AG20443 (cell line): Measurements from ENCODE around the gene KMT5C.

Source experiments
- DNase-seq: peaks from one replicate; pipeline ENCODE4 v3.0.0; 2012; ENCODE audit warnings: low spot score, mixed read lengths

Gene KMT5C

DNA sequence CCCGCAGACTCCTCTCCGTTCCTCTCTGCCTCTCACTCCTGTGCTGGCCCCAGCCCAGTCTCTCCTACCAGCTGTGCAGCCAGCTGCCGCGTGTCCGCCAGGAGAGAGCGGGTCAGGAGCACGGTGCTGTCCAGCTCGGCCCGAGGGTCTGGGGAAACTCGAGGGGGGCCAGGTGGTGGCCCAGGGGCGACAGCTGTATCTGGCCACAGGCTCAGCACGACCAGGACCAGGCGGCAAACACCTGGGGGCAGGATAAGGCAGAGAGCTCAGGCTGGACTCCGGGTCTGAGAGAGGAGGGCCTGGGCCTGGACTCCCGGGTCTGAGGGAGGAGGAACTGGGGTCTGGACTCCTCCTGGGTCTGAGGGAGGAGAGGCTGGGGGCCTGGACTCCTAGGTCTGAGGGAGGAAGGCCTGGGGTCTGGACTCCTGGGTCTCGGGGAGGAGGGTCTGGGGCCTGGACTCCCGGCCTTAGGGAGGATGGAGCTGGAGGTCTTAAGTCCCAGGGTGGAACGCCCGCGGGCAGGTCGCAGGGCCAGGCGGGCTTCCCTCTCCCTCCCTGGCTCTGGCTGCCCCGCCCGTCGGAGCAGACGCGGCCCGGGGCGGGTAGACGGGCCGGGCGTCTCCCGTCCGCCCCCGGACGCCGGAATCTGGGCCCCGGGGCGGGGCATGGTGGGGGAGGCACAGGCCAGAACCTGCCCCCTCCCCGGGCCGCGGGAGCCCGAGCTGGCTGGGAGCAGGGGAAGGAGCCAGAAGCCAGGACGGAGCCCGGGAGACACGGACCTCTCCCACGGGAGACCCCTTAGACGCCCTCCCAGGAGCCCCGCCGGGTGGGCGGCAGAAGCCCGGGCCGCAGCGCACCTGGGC, 29.3 kb downstream of the KMT5C start:
- DNase-seq, result peak; percentile 94

DNA sequence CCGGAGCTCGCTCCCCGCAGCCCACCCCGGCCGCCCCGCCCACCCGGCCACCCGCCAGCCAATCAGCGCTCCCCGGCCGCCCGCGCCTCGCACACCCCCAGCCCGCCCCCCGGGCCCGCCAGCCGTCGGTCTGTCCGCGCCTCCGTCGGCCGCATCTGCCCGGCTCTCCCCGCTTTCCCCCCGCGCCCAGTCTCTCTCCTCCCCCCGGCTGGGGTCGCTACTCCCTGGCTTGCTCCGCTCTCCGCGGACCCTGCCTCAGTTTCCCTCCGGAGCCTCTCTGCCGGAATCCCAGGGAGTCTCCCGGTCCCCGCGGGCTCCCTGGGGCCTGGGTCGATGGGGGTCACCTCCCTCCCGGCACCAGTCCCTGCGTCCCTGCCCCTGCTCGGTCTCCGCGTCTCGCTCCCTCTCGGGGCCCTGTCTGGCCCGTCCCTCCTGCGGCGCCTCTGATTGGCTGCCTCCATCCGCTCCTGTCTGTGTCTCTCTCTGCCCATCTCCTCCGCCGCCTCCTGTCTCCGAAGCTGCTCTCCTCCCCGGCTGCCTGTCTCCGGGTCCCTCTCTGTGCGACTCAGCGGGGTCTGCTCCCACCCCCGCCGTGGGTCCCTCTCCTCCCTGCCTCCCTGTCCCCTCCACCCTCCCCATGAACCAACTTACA, 30.1 kb downstream of the KMT5C start:
- peak; percentile 94 for DNase-seq

DNA sequence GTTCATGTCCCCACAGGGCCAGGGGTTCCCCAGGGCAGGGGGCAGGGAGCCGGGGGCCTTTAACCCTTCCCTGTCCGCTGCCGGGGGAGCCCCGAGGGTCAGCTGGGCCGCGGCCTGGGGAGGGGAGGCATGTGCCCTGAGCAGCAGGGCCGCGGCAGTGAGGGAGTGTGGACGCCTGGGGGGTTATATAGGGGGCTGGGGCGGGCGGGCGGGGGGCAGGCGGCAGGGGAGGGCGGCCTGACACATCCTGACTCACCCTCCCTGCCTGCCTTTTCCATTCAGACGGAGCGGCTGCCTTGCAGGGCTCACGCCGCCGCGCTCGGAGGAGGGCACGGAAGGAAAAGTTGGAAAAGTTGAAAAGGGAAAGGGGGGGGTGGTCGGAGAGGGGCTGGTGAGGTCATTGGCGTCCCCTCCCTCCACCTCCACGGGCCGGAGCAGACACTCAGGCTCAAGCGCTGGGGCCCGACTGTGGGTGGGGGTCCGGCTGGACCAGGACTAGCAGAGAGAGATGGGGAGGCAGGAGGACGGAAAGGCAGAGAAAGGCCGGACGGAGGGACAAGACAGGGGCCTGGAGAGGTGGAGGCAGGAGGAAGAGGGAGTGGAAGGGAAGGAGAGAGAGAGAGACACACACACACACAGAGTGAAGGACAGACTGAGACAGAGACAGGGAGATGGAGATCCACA, 30.8 kb downstream of the KMT5C start, which contains the start of gene IL11:
Gene IL11 (minus strand): TSS at position 159 of the 684 bp plus-strand sequence. CDS start 153 bp downstream, at position 6.
- peak; percentile 87 for DNase-seq

DNA sequence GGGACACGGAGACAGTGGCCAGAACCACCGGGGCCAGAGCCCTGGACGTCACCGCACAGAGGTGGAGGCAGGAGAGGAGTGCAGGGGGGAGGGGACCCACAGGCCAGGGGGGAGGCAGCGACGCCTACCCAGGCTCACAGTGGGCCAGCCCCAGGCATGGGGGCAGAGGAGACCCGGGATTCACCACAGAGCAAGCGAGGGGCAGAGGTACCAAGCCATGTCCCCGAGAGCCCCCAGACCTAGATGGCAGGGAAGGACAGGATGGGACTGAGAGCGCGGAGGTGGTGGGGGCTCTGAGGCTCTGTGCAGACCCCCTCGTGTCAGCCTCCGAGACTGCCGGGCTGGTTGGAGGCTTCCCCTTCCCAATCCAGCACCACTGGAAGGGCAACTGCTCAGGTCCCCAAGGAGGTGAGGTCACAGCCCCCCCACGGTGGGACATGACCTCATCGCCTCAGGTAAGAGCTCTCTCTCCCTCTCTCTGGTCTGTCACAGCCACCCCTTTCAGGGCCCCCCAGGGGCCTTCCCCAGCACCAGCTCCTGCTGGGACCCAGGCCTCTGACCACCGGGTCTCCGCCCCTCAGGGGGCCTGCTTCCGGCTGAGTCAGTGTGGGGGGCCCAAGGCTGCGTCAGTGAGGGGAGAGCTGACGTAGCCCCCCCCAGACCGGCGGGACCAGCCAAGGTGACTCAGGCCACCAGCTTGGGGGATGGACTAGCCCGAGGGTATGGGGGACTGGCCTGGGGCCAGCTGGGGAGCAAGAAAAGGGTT, 32.8 kb downstream of the KMT5C start:
- peak; percentile 61 for DNase-seq

DNA sequence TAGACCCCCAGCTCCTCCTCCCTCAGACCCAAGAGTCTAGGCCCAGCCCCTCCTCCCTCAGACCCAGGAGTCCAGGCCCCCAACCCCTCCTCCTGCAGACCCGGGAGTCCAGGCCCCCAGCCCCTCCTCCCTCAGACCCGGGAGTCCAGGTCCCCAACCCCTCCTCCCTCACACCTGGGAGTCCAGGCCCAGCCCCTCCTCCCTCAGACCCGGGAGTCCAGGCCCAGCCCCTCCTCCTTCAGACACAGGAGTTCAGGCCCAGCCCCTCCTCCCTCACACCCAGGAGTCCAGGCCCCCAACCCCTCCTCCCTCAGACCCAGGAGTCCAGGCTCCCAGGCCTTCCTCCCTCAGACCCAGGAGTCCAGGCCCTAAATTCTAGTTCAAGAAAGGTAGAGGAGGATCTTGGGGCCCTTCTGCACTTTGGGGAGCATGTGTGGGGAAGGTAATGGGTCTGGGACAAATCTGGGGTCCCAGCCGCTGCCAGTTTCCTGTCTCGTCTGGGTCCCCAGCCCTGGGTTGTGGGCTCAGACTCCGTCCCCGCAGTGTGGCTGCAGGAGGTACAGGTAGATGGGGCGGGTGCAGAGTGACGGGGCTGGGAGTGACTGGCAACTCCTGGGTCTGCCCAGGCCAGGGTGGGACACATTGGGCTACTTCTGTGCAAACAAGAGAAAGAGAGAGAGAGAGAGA, 33.8 kb downstream of the KMT5C start:
- no peak for DNase-seq

DNA sequence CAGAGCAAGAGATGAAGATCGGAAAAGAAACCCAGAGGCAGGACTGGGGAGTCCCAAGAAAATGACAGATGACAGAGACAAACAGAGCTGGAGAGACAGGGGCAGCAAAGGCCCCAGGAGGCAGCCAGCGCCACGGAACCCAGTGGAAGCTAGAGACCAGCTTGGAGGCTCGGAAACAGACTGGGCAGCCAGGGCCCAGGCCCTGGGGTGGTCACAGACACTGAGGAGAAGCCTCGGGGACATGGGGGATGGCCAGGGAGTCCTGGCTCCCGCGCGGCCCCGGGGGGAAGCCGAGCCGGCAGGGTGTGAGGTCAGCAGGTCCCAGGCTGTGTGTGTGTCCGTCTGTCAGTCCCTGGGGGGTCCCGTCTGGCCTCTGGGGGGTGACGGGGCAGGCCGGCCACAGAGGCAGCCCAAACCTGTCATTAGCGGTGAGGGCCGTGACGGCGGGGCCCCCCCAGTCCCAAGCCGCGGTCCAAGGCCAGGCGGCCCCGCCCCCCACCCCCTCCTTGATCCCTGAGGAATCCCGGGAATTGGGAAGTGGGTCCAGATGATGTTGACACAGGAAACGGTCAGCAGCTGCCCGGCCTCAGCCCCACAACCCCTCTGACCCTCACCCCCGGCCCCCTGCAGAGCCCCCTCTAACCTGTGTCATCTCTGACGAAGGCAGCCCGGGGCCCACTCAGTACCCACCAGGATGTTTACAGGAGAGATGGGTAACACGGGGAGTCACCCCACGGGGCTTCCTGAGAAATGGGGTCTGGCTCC, 34.5 kb downstream of the KMT5C start:
- peak; percentile 64 for DNase-seq

DNA sequence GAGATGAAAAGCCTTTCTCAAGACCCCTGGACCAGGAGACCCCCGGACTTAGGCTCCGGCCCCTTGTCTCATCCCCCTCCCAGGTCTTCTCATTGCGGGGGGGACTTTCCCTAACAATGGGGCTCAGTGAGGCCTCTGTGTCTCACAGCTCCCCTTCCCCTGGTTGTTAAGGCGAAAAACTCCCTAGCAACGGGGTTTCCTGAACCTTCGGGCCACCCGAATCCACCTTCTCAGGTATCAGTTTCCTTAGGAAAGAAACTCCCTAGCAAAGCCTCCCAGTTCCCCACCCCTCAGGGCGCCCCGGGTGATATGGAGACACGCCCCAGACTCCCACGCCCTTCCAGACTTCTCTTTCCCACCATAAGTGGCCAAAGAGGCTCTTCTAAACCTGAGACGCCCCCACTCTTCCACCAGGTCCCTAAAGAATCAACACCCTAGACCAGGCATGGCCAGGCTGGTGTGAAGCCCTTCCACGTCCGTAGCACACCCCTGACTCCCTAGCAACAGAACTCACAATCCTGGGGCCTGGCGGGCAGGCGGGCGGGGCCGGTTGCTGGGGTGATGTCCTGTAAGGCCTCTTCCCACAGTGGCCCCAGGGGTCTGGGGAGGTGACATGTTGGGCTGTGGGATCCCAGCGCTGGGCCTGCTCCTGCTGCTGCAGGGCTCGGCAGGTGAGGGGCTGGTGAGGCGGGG, 36.7 kb downstream of the KMT5C start, which contains the start of gene TMEM190:
Gene TMEM190 (plus strand): TSS at position 586 of the 693 bp plus-strand sequence. CDS start 28 bp downstream, at position 614.
- no peak for DNase-seq

DNA sequence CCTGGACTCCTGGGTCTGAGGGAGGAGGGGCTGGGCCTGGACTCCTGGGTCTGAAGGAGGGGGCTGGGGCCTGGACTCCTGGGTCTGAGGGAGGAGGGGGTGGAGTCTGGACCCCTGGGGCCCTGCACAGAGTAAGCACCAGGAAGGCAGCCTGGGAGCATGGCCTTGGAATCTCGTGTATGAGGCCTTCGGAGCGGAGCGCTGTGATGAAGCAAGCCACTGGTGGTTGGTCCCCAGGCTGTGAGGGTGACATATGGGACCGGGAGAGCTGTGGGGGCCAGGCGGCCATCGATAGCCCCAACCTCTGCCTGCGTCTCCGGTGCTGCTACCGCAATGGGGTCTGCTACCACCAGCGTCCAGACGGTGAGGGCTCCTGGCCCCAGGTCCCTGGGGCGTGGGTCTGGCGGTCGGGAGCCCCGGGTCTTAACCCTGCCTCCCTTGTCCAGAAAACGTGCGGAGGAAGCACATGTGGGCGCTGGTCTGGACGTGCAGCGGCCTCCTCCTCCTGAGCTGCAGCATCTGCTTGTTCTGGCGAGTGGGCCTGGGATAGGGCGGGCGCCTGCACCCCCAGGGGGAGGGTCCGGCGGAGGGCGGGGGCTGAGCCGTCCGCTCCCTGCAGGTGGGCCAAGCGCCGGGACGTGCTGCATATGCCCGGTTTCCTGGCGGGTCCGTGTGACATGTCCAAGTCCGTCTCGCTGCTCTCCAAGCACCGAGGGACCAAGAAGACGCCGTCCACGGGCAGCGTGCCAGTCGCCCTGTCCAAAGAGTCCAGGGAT, 37.9 kb downstream of the KMT5C start:
- DNase-seq, result no peak

DNA sequence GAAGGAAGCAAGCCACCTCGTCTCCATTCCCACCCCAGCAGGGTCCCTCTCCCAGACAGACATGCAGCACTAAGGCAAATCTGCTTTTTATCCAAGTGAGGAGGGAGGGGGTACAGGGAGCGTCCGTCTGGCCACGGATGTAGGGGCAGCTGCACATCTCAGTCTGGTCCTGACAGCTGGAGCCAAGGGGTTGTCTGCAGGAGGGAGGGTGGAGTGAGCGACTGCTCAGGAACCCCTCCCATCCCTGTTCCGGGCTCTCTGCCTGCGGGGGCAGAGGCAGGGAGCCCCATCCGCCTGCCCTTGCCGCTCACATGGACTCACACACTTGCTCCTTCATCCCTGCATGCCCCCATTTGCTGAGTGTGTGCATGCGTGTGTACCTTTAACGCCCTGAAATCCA, 39.5 kb downstream of the KMT5C start:
- DNase-seq, result no peak

DNA sequence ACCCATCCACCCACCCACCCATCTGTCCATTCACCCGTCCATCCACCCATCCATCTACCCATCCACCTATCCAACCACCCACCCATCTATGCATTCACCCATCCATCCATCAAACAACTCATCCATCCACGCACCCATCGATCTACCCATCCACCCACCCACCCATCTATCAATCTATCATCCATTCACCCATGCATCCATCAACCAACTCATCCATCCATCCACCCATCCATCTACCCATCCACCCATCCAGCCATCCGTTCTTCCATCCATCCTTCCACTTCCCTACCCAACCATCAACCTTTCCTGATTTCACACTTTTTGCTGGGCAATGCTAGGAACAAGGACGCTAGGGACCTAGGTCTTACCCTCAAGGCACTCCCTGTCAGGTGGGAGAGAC, 42.3 kb downstream of the KMT5C start:
- no peak for DNase-seq

DNA sequence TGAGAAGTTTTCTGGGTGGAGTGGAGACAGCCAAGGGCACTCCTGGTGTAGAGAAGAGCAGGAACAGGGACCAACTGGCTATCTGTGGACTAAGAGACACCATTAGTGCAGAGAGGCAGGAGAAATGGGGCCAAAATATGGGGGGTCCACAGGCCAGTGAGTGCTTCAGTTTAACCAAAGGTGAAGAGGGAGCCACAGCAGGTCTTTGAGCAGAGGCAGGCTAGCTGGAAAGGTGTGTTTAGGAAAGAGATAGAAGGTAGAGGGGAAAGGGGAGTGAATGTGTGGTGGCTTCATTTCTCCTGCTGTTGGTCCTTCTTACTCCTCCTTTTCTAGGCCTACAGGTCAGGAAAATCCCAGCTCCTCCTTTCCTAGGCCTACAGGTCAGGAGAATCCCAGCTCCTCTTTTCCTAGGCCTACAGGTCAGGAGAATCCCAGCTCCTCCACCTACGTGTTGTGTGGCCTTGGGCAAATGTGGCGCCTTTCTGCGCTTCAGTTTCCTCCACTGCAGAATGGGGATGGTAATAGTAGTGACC, 42.9 kb downstream of the KMT5C start:
- no peak for DNase-seq

DNA sequence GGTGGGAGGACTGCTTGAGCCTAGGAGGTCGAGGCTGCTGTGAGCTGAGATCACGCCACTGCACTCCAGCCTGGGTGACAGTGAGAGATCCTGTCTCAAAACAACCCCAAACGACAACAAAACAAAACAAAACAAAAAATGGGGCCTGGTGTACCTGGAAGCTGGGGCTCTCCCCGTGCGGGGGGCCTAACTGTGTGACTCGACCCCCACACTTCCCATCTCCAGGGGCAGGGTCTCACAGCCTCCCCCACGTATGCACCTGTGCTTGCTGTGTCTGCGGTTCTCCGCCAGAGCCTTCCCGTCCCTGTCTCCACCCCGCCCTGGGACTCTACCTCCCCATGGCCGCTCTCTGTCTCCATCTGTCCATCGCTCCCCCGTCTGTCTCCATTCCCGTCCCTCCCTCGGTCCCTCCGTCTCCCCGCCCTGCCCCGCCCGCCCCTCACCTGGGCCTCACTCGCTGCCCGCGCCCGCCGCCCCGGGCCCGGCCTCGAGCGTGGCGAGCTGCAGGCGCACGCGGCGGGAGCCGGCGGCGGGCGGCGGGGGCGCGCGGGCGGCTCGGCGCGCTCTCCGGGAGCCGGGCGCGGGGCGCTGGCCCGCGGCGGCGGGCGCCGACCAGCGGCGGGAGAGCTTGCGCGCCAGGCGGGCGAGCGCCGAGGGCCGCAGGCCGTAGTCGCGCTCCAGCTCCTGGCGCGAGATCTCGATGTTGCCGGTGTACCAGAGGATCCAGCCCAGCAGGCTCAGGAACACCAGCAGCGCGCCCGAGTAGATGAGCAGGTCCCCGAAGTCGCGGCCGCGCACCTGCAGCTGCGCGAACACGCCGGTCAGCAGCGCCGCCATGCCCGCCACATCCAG, 43.8 kb downstream of the KMT5C start:
- peak; percentile 84 for DNase-seq

DNA sequence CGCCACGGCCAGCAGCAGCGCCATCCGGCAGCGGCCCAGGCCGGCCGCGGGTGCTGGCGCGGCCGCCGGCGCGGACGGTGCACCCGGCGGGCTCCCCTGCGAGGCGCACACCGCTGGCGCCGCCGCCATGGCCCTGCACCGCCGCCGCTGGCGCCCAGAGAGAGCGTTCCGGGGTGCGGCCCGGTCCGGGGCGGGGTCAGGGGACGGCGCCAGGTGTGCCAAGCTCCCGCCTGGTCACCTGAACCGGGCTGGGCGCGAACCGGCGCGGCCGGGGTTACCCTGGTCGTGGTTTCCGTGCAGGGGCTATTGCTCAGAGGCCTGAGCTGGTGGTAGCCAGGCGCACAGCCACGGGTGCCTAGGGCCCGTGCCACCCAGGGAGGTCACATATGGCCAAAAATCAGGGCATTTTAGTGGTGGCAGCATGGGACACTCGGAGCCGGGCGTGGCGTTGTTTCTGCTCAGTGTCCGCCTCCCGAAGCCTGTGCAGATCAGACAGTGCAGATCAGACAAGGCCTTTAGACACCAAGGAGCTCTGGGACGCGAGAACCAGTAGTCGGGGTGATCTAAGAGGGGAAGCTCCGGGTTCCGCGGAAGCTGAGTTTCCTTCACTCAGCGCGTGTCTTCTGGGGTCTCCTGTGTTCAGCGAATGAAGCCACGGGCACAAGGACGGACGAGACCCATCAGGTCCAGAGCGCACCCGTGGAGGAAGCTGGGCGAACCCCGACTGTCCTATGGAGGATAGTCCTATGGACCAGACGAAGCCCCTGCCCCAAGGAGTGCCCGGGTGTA, 44.6 kb downstream of the KMT5C start, which contains the start of gene TMEM238:
Gene TMEM238 (minus strand): TSS at position 162 of the 789 bp plus-strand sequence. CDS start 33 bp downstream, at position 129.
- no peak for DNase-seq

DNA sequence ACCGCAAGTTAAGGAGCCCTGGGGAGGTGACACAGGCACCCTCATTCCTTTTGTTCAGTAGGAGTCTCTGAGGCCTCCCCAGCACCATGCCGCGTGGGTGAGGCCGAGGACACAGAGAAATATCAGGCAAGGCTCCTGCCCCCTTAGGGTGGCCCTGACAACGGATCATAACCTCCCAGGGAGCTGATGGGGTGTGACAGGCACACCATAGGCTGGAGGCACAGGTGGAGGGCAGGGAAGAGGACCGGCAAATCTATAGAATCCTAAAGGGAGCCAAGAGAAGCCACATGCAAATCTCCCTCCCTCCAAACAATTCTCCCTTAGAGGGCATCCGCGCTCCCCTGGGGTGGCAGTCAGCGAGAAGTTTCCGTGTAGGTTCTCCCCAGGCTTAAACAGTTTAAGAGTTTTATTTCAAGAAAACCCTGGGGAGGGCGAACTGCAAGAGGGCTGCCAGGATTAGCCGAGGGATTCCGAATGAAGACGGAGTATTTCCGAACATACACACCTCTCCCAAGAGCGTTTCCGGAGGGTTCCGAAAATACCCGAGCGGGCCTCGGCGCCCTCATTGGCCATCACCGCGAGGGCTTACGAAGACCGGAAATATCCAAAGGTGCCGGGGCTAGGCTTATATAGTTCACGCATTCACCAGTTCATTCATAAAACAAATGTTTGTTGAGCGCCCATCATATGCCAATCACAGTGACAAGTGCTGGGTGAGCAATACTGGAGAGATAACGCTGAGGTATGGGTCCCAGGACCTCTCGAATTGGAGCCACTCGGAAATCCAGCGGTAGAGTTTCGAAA, 45.4 kb downstream of the KMT5C start:
- DNase-seq, result peak; percentile 93

DNA sequence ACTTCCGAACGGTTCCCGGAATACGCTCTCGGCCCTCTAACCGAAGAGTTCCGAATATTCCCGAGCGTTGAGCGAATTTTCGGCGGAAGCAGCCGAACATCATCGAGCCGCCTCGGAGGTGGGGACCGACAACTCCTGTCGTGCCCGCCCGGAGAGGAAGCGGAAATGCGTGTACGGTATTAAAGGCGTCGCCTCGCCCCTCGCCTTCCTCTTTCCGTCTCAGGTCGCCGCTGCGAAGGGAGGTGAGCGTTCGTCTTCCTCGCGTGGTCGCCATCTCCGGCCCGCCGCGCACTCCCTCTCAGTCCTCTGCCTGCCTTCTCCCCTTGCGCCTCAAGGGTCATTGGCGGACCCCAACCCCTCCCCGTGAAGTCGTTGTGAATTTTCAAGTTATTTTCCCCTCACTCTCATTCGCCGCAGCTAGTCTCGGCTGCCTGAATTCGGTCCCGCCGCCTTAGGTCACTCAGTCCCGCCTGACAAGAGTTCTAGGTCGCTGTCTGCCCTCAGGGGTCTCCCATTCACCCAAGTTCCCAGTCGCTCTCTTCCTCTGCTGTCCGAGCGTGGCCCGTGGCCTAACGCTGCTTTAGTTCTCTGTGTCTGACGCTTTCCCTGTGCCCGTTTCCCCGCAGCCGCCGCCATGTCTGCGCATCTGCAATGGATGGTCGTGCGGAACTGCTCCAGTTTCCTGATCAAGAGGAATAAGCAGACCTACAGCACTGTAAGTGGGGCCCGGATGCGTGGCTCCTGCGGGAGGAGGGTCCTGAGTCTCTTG, 46.2 kb downstream of the KMT5C start, which contains the start of gene RPL28:
Gene RPL28 (plus strand): TSS at position 209 of the 769 bp plus-strand sequence. CDS start 426 bp downstream, at position 635.
- DNase-seq, result peak; percentile 96
